K562 (cell line): Measurements from ENCODE around the gene NINJ1. TPM values are rescaled to one million over a fixed set of nuclear protein-coding genes. Genes with fewer than 3 reads are reported as not detected.

Experiments used
- ATAC-seq: fragments of 200-7000 bp; cut with Tn5 transposase; 3 replicates; pipeline ENCODE4 v1.9.1; 2020; ENCODE audit warnings: moderate library complexity
- BruUV-seq: library from RNA; stranded (reverse); fragments of 400-500 nt; replicated peaks from 2 replicates; lab custom pipeline; 2021; lab: Mats Ljungman, UMichigan
- CTCF ChIA-PET: fragments of 300-600 bp; formaldehyde crosslinking; extraction: SDS; loops from one replicate; lab custom pipeline; 2021; ENCODE audit warnings: low intra/inter-chr PET ratio; lab: Yijun Ruan, JAX
- POLR2A ChIA-PET: fragments of 300-600, 350-650 bp; sonication (Branson Sonifier 250); formaldehyde crosslinking; extraction: SDS; loops from one replicate; lab custom pipeline; 2021; ENCODE audit warnings: antibody characterized with exemption, inconsistent platforms; lab: Yijun Ruan, JAX
- DNase-seq, 4 experiments: peaks; one replicate each; pipeline versions ENCODE4 v3.0.0 to v3.0.0-alpha.2; 2011 to 2018; ENCODE audit warnings: low spot score in 3 of 4, mixed read lengths in 3 of 4; ENCODE audit errors: extremely low read depth in 1 of 4
- FAIRE-seq: peaks from 2 replicates; lab custom pipeline; 2011; peaks lifted over from hg19 to GRCh38; lab: Jason Lieb, UNC
- H2AFZ ChIP-seq: 2 replicates; pipeline ENCODE4 v1.6.0; 2011; ENCODE audit warnings: low read depth, low read length, control low read depth, inconsistent platforms
- H3K27ac ChIP-seq: fragments of 200-600 bp; 3 replicates; pipeline ENCODE4 v1.8.0; 2011; ENCODE audit warnings: low read depth, mild to moderate bottlenecking, control low read depth, inconsistent platforms, low read length, moderate library complexity, mixed read lengths; ENCODE audit errors: extremely low read depth
- H3K27me3 ChIP-seq, 2 experiments: fragments of 300-600 bp in 1 of 2; 2 replicates in 1 of 2; 3 replicates in 1 of 2; pipeline versions ENCODE4 v1.6.0 to v1.8.0; 2011; ENCODE audit warnings: inconsistent platforms in 2 of 2, low read length in 2 of 2, mild to moderate bottlenecking in 1 of 2, mixed read lengths in 1 of 2, moderate library complexity in 1 of 2; ENCODE audit not compliant: control insufficient read depth in 2 of 2, insufficient read depth in 2 of 2
- H3K36me3 ChIP-seq: fragments of 300-600 bp; 3 replicates; pipeline ENCODE4 v1.8.0; 2011; ENCODE audit warnings: mild to moderate bottlenecking, low read length, inconsistent platforms; ENCODE audit not compliant: control insufficient read depth, insufficient read depth
- H3K4me1 ChIP-seq, 2 experiments: fragments of 200-600 bp in 1 of 2; replicated peaks in 1 of 2; 2 replicates in 1 of 2; 3 replicates in 1 of 2; pipeline versions ENCODE4 v1.5.1 to v1.8.0; 2011; ENCODE audit warnings: inconsistent platforms in 2 of 2, low read length in 2 of 2, mild to moderate bottlenecking in 1 of 2, mixed read lengths in 1 of 2, moderate library complexity in 1 of 2; ENCODE audit not compliant: control insufficient read depth in 2 of 2, insufficient read depth in 2 of 2
- H3K4me2 ChIP-seq: 2 replicates; pipeline ENCODE4 v1.6.1; 2011; ENCODE audit warnings: low read length, control low read depth, inconsistent platforms, mixed read lengths; ENCODE audit not compliant: insufficient read depth
- H3K4me3 ChIP-seq: fragments of 200-600 bp; sonication (generic), shearing (Covaris generic); 2 replicates; pipeline ENCODE4 v1.5.1; 2016; ENCODE audit warnings: control low read depth, inconsistent platforms
- H3K79me2 ChIP-seq: fragments of 200-600 bp; 3 replicates; pipeline ENCODE4 v1.8.0; 2011; ENCODE audit warnings: low read length, inconsistent platforms; ENCODE audit not compliant: control insufficient read depth, insufficient read depth
- H3K9ac ChIP-seq, 2 experiments: 2 replicates each; pipeline versions ENCODE4 v1.6.0 to v1.6.1; 2011; ENCODE audit warnings: low read depth in 2 of 2, low read length in 2 of 2, control low read depth in 1 of 2, inconsistent platforms in 1 of 2, mild to moderate bottlenecking in 1 of 2, mixed read lengths in 1 of 2; ENCODE audit not compliant: insufficient read depth in 1 of 2
- H3K9me1 ChIP-seq: one replicate; pipeline ENCODE4 v1.6.0; 2011; ENCODE audit warnings: inconsistent platforms, mild to moderate bottlenecking, low read length, moderate library complexity; ENCODE audit not compliant: control insufficient read depth, insufficient read depth
- H3K9me3 ChIP-seq: replicated peaks from 2 replicates; pipeline ENCODE4 v1.5.1; 2011; ENCODE audit warnings: low read depth, low read length, inconsistent platforms; ENCODE audit not compliant: control insufficient read depth, insufficient read depth
- H4K20me1 ChIP-seq: replicated peaks from 2 replicates; pipeline ENCODE4 v1.6.1; 2011; ENCODE audit warnings: low read length, inconsistent platforms, mixed read lengths; ENCODE audit not compliant: control insufficient read depth, insufficient read depth
- CBFB ChIP-seq: sonication (generic); formaldehyde crosslinking; IDR thresholded peaks from 2 replicates; pipeline ENCODE4 v1.4.0; 2020; ENCODE audit warnings: mild to moderate bottlenecking, missing genetic modification reagents
- ESRRB ChIP-seq: fragments of 250-450 bp; sonication (Bioruptor Pico); IDR thresholded peaks from 2 replicates; pipeline ENCODE4 v1.5.0; 2020; ENCODE audit warnings: mild to moderate bottlenecking, moderate library complexity, borderline replicate concordance
- GATA2 ChIP-seq: sonication (generic); formaldehyde crosslinking; IDR thresholded peaks from 2 replicates; pipeline ENCODE4 v1.4.0; 2020; ENCODE audit warnings: mild to moderate bottlenecking, missing genetic modification reagents
- MLX ChIP-seq, 2 experiments: fragments of 450-650 bp in 1 of 2; sonication (generic) in 1 of 2; formaldehyde crosslinking; conservative IDR thresholded peaks; 2 replicates each; pipeline versions ENCODE4 v1.4.0 to v1.8.1; 2020 to 2022; ENCODE audit warnings: mild to moderate bottlenecking in 1 of 2, missing genetic modification reagents in 1 of 2
- TARDBP ChIP-seq: fragments of 450-650 bp; IDR thresholded peaks from 2 replicates; pipeline ENCODE4 v1.6.1; 2016
- WGBS: fragments of 100-300 bp; shearing (Covaris generic); methylation state at CpG from one replicate; pipeline ENCODE4 v1.1.6; 2016; ENCODE audit warnings: low coverage, mixed read lengths; ENCODE audit not compliant: insufficient coverage; ENCODE audit errors: missing lambda C conversion rate; 5-methylcytosine and 5-hydroxymethylcytosine counted together
- in situ Hi-C: fragments of 300-500 bp; cut with MboI; formaldehyde crosslinking; loops from 4 replicates; pipeline ENCODE4 v1.15.0; 2018; ENCODE audit warnings: inconsistent platforms, mixed read lengths
- intact Hi-C: fragments of 100-400 bp; cut with micrococcal nuclease; formaldehyde crosslinking; loops from 2 replicates; pipeline ENCODE4 v1.14.2; 2022
- polyA plus RNA-seq, 8 experiments: library from polyadenylated mRNA; depleted of rRNA in 4 of 8; stranded (reverse) in 5 of 8; unstranded in 3 of 8; fragments of >200 nt; fragmentation: Nextera tagmentation in 2 of 8; fragmentation: Illumina TruSeq in 1 of 8; extraction: Ambion mirVana in 2 of 8; extraction: Trizol in 1 of 8; gene quantifications; 2 replicates each; pipeline versions ENCODE4 v1.2.1 to v1.2.3, GENCODE V29; 2011 to 2014; ENCODE audit warnings: inconsistent platforms in 1 of 8, missing spikeins in 1 of 8
- total RNA-seq, 7 experiments: library from RNA; depleted of rRNA in 6 of 7; stranded (reverse); fragments of >200 nt in 6 of 7; fragmentation: Illumina TruSeq in 2 of 7; extraction: Trizol in 2 of 7; gene quantifications; 2 replicates each; pipeline versions ENCODE4 v1.2.1 to v1.2.3, GENCODE V29; 2011 to 2021; ENCODE audit warnings: low replicate concordance in 1 of 7

Gene NINJ1
- total and polyA plus RNA-seq, 9 of the 15 experiments (the other 6 are each of a cell fraction or from before 2014, with no cell fraction given): 0.13 to 8.4 (median 4.9) TPM

GRCh38 chr9:93107151-93107824 lies 26.8 kb downstream of the NINJ1 start:
- Histone ChIP-seq H3K79me2 (no peaks in the 10 kb centered on the region), H3K9me3 (no peaks in the 10 kb centered on the region), H2AFZ (no peak overlapping the region), H3K9ac (peak overlapping the region in 1 of 2 experiments; percentile 68; a peak in 1 of 4 replicates), H3K36me3 (no peaks in the 10 kb centered on the region; the same call in 2 of the 3 replicates), H3K4me3 (no peak overlapping the region), H3K27ac (no peak overlapping the region), H3K9me1 (no peaks in the 10 kb centered on the region), H3K4me1 (peaks cover 17 to 32% of the 10 kb centered on the region in 2 experiments; a peak in 4 of 5 replicates), H3K27me3 (no peaks in the 10 kb centered on the region), H4K20me1 (no peaks in the 10 kb centered on the region), H3K4me2 (no peak overlapping the region)
- ChIA-PET CTCF (interaction anchor here (0.8 kb wide), 1 partner anchor 201 kb away, joined by 6 read pairs; no protein-coding TSS in a partner anchor), POLR2A (interaction anchor here (1.0 to 2.5 kb wide), 2 partner anchors 9 to 1061 kb away, joined by 3 to 16 read pairs; no protein-coding TSS in a partner anchor)
- in situ Hi-C loops: loop anchor here (10.0 kb wide), 1 partner anchor 198 kb away; no protein-coding TSS in a partner anchor
- TF ChIP-seq TARDBP: no peak
- 0 out of 2 replicates have a peak, but pooled peaks have one; percentile 26 for TF ChIP-seq CBFB (CRISPR knock-in tag)
- no peak for TF ChIP-seq ESRRB
- no peak for TF ChIP-seq MLX (CRISPR knock-in tag; conservative IDR thresholded peaks at IDR 0.05)
- TF ChIP-seq GATA2 (CRISPR knock-in tag): peak; percentile 44; the same call in 1 of the 2 replicates
- intact Hi-C loops: loop anchor here (5.0 kb wide), 4 partner anchors 45 to 205 kb away; no protein-coding TSS in a partner anchor
- ATAC-seq: no peak
- FAIRE-seq: no peak
- no peak for DNase-seq
- BruUV-seq: no TSS peak
- WGBS: 53% methylated on average over 14 of the region's 14 CpGs
